ENCODE results near the gene LGSN. TPM values are rescaled to one million over a fixed set of nuclear protein-coding genes. Genes with fewer than 3 reads are reported as not detected.
"Not testable (repeated sequence)": the region's sequence is repeated elsewhere in the genome, so short reads cannot be mapped to it uniquely, and the experiment has no call there.

LGSN gene
- not detected in 2 replicates for total RNA-seq (2014; rRNA removed; shearing (Covaris generic))

GRCh38 chr6:63319939-63320338, at the start of gene LGSN:
Gene LGSN, minus strand, starts transcription at chr6:63319983. Its CDS starts 40 bp downstream, at chr6:63319943.
- H3K9me3 ChIP-seq (replicated peaks): no peaks in the 10 kb centered on the region
- no peaks in the 10 kb centered on the region for H3K36me3 ChIP-seq
- DNase-seq (ENCODE audit: low read depth in 1 of 2, low spot score in 2 of 2): no peak
- no peaks in the 10 kb centered on the region for H3K4me1 ChIP-seq (replicated peaks)
- no peak within 1 kb of the TSS for H3K4me3 ChIP-seq
- no peak within 1 kb of the TSS for H3K27ac ChIP-seq
- no peaks in the 10 kb centered on the region for H3K27me3 ChIP-seq (replicated peaks)

GRCh38 chr6:63368347-63368746, 48.6 kb upstream of the LGSN start:
- no peaks in the 10 kb centered on the region for H3K36me3 ChIP-seq
- no peak for DNase-seq (ENCODE audit: low read depth in 1 of 2, low spot score in 2 of 2)
- no peak overlapping the region for H3K27ac ChIP-seq
- no peak overlapping the region for H3K4me3 ChIP-seq
- H3K27me3 ChIP-seq (replicated peaks): no peaks in the 10 kb centered on the region
- H3K4me1 ChIP-seq (replicated peaks): no peaks in the 10 kb centered on the region
- no peaks in the 10 kb centered on the region for H3K9me3 ChIP-seq (replicated peaks)

- H3K4me3 ChIP-seq; H3K27me3 ChIP-seq (replicated peaks); H3K27ac ChIP-seq; H3K36me3 ChIP-seq; H3K4me1 ChIP-seq (replicated peaks); DNase-seq (ENCODE audit: low read depth in 1 of 2, low spot score in 2 of 2); H3K9me3 ChIP-seq (replicated peaks): not testable (repeated sequence)
These were observed 42.8 kb upstream of the LGSN start for GRCh38 chr6:63362500-63363120.

- not testable (repeated sequence) for DNase-seq (ENCODE audit: low read depth in 1 of 2, low spot score in 2 of 2); H3K27me3 ChIP-seq (replicated peaks); H3K36me3 ChIP-seq; H3K4me1 ChIP-seq (replicated peaks); H3K27ac ChIP-seq; H3K9me3 ChIP-seq (replicated peaks); H3K4me3 ChIP-seq
These were observed 37.6 kb upstream of the LGSN start for GRCh38 chr6:63357384-63357783.

GRCh38 chr6:63355632-63356031, 35.8 kb upstream of the LGSN start:
- no peaks in the 10 kb centered on the region for H3K4me1 ChIP-seq (replicated peaks)
- no peaks in the 10 kb centered on the region for H3K27me3 ChIP-seq (replicated peaks)
- H3K36me3 ChIP-seq: no peaks in the 10 kb centered on the region
- no peaks in the 10 kb centered on the region for H3K9me3 ChIP-seq (replicated peaks)
- H3K4me3 ChIP-seq: no peak overlapping the region
- no peak for DNase-seq (ENCODE audit: low read depth in 1 of 2, low spot score in 2 of 2)
- H3K27ac ChIP-seq: no peak overlapping the region

- H3K4me1 ChIP-seq (replicated peaks): no peaks in the 10 kb centered on the region
- H3K27ac ChIP-seq: no peak overlapping the region
- no peak for DNase-seq (ENCODE audit: low read depth in 1 of 2, low spot score in 2 of 2)
- H3K4me3 ChIP-seq: no peak overlapping the region
- H3K36me3 ChIP-seq: no peaks in the 10 kb centered on the region
- H3K27me3 ChIP-seq (replicated peaks): no peaks in the 10 kb centered on the region
- H3K9me3 ChIP-seq (replicated peaks): no peaks in the 10 kb centered on the region
These were observed 33.5 kb upstream of the LGSN start for GRCh38 chr6:63353286-63353630.

- no peaks in the 10 kb centered on the region for H3K4me1 ChIP-seq (replicated peaks)
- DNase-seq (ENCODE audit: low read depth in 1 of 2, low spot score in 2 of 2): no peak
- no peaks in the 10 kb centered on the region for H3K27me3 ChIP-seq (replicated peaks)
- no peak overlapping the region for H3K4me3 ChIP-seq
- no peak overlapping the region for H3K27ac ChIP-seq
- no peaks in the 10 kb centered on the region for H3K9me3 ChIP-seq (replicated peaks)
- H3K36me3 ChIP-seq: no peaks in the 10 kb centered on the region
These were observed 32.9 kb upstream of the LGSN start for GRCh38 chr6:63352544-63353285.

GRCh38 chr6:63352069-63352543, 32.3 kb upstream of the LGSN start:
- DNase-seq (ENCODE audit: low read depth in 1 of 2, low spot score in 2 of 2): no peak
- Histone ChIP-seq H3K36me3 (no peaks in the 10 kb centered on the region), H3K4me3 (no peak overlapping the region), H3K4me1 (replicated peaks) (no peaks in the 10 kb centered on the region), H3K9me3 (replicated peaks) (no peaks in the 10 kb centered on the region), H3K27ac (no peak overlapping the region), H3K27me3 (replicated peaks) (no peaks in the 10 kb centered on the region)

GRCh38 chr6:63349401-63349800, 29.6 kb upstream of the LGSN start:
- no peak for DNase-seq (ENCODE audit: low read depth in 1 of 2, low spot score in 2 of 2)
- no peaks in the 10 kb centered on the region for H3K4me1 ChIP-seq (replicated peaks)
- no peaks in the 10 kb centered on the region for H3K27me3 ChIP-seq (replicated peaks)
- no peaks in the 10 kb centered on the region for H3K9me3 ChIP-seq (replicated peaks)
- no peak overlapping the region for H3K27ac ChIP-seq
- no peaks in the 10 kb centered on the region for H3K36me3 ChIP-seq
- no peak overlapping the region for H3K4me3 ChIP-seq

GRCh38 chr6:63348836-63349235, 29.1 kb upstream of the LGSN start:
- Histone ChIP-seq H3K4me1 (replicated peaks) (no peaks in the 10 kb centered on the region), H3K27me3 (replicated peaks) (no peaks in the 10 kb centered on the region), H3K27ac (no peak overlapping the region), H3K9me3 (replicated peaks) (no peaks in the 10 kb centered on the region), H3K36me3 (no peaks in the 10 kb centered on the region), H3K4me3 (no peak overlapping the region)
- no peak for DNase-seq (ENCODE audit: low read depth in 1 of 2, low spot score in 2 of 2)

- Histone ChIP-seq H3K27ac (no peak overlapping the region), H3K27me3 (replicated peaks) (no peaks in the 10 kb centered on the region), H3K36me3 (no peaks in the 10 kb centered on the region), H3K4me1 (replicated peaks) (no peaks in the 10 kb centered on the region), H3K9me3 (replicated peaks) (no peaks in the 10 kb centered on the region), H3K4me3 (no peak overlapping the region)
- DNase-seq (ENCODE audit: low read depth in 1 of 2, low spot score in 2 of 2): no peak
These were observed 27.8 kb upstream of the LGSN start for GRCh38 chr6:63347599-63347998.

GRCh38 chr6:63346217-63346835, 26.5 kb upstream of the LGSN start:
- Histone ChIP-seq H3K4me3 (no peak overlapping the region), H3K4me1 (replicated peaks) (no peaks in the 10 kb centered on the region), H3K27ac (no peak overlapping the region), H3K9me3 (replicated peaks) (no peaks in the 10 kb centered on the region), H3K36me3 (no peaks in the 10 kb centered on the region), H3K27me3 (replicated peaks) (no peaks in the 10 kb centered on the region)
- no peak for DNase-seq (ENCODE audit: low read depth in 1 of 2, low spot score in 2 of 2)

GRCh38 chr6:63340351-63340750, 20.6 kb upstream of the LGSN start:
- no peak for DNase-seq (ENCODE audit: low read depth in 1 of 2, low spot score in 2 of 2)
- Histone ChIP-seq H3K36me3 (no peaks in the 10 kb centered on the region), H3K27me3 (replicated peaks) (no peaks in the 10 kb centered on the region), H3K9me3 (replicated peaks) (no peaks in the 10 kb centered on the region), H3K27ac (no peak overlapping the region), H3K4me3 (no peak overlapping the region), H3K4me1 (replicated peaks) (no peaks in the 10 kb centered on the region)

GRCh38 chr6:63334652-63335051, 14.9 kb upstream of the LGSN start:
- H3K9me3 ChIP-seq (replicated peaks); DNase-seq (ENCODE audit: low read depth in 1 of 2, low spot score in 2 of 2); H3K27ac ChIP-seq: not testable (repeated sequence)

More at GRCh38 chr6:63334652-63335051, 14.9 kb upstream of the LGSN start:
- H3K36me3 ChIP-seq; H3K27me3 ChIP-seq (replicated peaks); H3K4me1 ChIP-seq (replicated peaks); H3K4me3 ChIP-seq: not testable (repeated sequence)

Measured in SJSA1 (cell line).